KMS-11 (cell line): ENCODE data around the gene RRAGD.

Experiments
- H2AFZ ChIP-seq: fragments of 200-600 bp; sonication (generic); 2 replicates; pipeline ENCODE4 v1.6.1; 2016; ENCODE audit warnings: antibody characterized with exemption, mixed run types, low read depth
- H3K27ac ChIP-seq: fragments of 200-600 bp; sonication (generic); 2 replicates; pipeline ENCODE4 v1.6.1; 2016; ENCODE audit warnings: mild to moderate bottlenecking, mixed run types
- H3K27me3 ChIP-seq: fragments of 200-600 bp; sonication (generic); 2 replicates; pipeline ENCODE4 v1.6.1; 2017; ENCODE audit warnings: mild to moderate bottlenecking, low read depth, mixed run types, moderate library complexity; ENCODE audit not compliant: insufficient read depth
- H3K36me3 ChIP-seq: fragments of 200-600 bp; sonication (generic); 2 replicates; pipeline ENCODE4 v1.6.1; 2017; ENCODE audit warnings: mild to moderate bottlenecking, mixed run types; ENCODE audit not compliant: insufficient read depth
- H3K4me1 ChIP-seq: fragments of 200-600 bp; sonication (generic); 2 replicates; pipeline ENCODE4 v1.6.1; 2016; ENCODE audit warnings: mild to moderate bottlenecking, low read depth, mixed run types; ENCODE audit not compliant: poor library complexity, severe bottlenecking
- H3K4me2 ChIP-seq: fragments of 200-600 bp; sonication (generic); 2 replicates; pipeline ENCODE4 v1.7.0; 2016; ENCODE audit warnings: mild to moderate bottlenecking, mixed run types
- H3K4me3 ChIP-seq: fragments of 200-600 bp; sonication (generic); IDR thresholded peaks from 2 replicates; pipeline ENCODE4 v1.6.1; 2017; ENCODE audit warnings: low read depth, low read length, mixed read lengths; ENCODE audit not compliant: insufficient read depth
- H3K79me2 ChIP-seq: fragments of 200-600 bp; sonication (generic); 2 replicates; pipeline ENCODE4 v1.6.1; 2016; ENCODE audit warnings: low read depth, mixed run types; ENCODE audit not compliant: insufficient read depth
- H3K9ac ChIP-seq: fragments of 200-600 bp; sonication (generic); 2 replicates; pipeline ENCODE4 v1.6.1; 2016; ENCODE audit warnings: mild to moderate bottlenecking, mixed run types
- H4K20me1 ChIP-seq: fragments of 200-600 bp; sonication (generic); 2 replicates; pipeline ENCODE4 v1.6.1; 2016; ENCODE audit warnings: mild to moderate bottlenecking, mixed run types; ENCODE audit not compliant: insufficient read depth
- CTCF ChIP-seq: fragments of 200-600 bp; sonication (generic); conservative IDR thresholded peaks from 2 replicates; pipeline ENCODE4 v1.6.1; 2017; ENCODE audit warnings: low read depth, mild to moderate bottlenecking, antibody characterized with exemption, low read length, moderate library complexity, mixed read lengths

RRAGD gene

DNA sequence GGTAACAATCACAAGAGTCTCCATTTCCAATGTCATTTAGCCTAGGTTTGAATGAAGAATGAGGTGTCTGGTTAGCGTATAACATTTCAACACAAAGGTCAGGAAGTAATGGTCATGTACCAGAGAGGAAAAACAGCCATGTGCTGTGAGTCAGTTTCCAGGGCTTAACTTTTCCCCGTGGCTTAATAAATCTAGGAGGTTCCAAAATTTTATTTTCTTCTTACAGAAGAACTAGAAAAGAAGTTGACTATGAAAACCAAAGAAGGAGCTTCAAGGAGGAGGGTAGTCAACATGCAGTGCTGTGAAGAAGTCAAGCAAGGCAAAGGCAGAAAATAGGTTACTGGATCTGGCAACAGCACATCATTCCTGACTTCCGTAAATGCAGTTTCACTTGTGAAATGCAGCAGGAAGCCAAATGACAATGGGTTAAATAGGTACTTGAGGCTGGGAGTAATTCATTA is 88.5 kb downstream of the RRAGD start:
- Histone ChIP-seq H3K4me1 (no peaks in the 10 kb centered on the region), H4K20me1 (no peaks in the 10 kb centered on the region), H3K4me2 (no peak overlapping the region), H3K27me3 (no peaks in the 10 kb centered on the region), H3K9ac (no peak overlapping the region), H2AFZ (no peak overlapping the region), H3K4me3 (no peak overlapping the region), H3K27ac (no peak overlapping the region), H3K36me3 (no peaks in the 10 kb centered on the region; the same call in 1 of the 2 replicates), H3K79me2 (no peaks in the 10 kb centered on the region)
- no peak for TF ChIP-seq CTCF

DNA sequence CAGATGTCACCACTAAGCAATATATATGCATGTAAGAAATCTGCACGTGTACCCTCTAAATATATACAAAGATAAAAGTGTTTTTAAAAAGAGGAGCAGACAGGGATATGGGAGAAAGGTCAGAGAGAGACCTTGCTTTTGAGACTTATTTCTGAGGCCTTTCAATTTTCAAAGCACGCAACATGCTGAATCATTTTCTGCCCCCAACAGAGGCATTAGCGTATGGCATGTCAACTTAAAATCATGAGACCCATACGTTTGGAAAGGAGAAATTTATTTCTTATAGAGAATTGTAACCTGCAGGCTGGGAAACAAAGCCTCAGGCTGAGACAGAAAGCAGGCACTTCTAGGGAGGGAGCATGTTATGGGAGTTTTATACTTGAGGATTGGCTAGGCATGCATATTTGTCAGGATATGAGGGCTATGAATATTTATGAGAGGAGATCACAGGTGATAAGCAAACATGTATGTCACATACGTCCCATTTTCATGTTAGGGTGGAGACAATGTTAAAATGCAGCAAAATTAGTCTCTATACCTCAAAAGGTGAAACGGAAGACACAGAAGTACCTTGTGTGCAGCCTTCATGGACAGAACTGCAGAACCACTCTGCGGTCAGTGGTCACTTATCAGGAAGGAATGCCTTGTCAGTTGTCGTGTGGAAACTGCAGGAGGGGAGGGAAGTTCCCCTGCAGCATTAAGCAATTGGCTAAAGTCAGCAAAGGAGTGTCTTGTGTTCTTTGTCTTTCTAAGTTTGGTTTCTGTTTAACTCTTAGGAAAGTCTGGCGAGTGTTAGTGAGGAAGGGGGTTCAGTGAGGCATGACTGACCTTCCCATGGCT is 90.7 kb downstream of the RRAGD start:
- Histone ChIP-seq H3K36me3 (no peaks in the 10 kb centered on the region), H3K4me3 (no peak overlapping the region), H3K4me2 (no peak overlapping the region), H3K9ac (no peak overlapping the region), H2AFZ (no peak overlapping the region), H4K20me1 (no peaks in the 10 kb centered on the region), H3K4me1 (no peaks in the 10 kb centered on the region), H3K27me3 (no peaks in the 10 kb centered on the region), H3K79me2 (no peaks in the 10 kb centered on the region), H3K27ac (no peak overlapping the region)
- no peak for TF ChIP-seq CTCF

GRCh38 chr6:89320012-89320559 is 92.0 kb downstream of the RRAGD start:
- Histone ChIP-seq H3K9ac (no peak overlapping the region), H3K4me2 (no peak overlapping the region), H3K27me3 (no peaks in the 10 kb centered on the region), H3K4me3 (no peak overlapping the region), H2AFZ (no peak overlapping the region), H3K36me3 (no peaks in the 10 kb centered on the region), H3K4me1 (no peaks in the 10 kb centered on the region), H4K20me1 (no peaks in the 10 kb centered on the region), H3K27ac (no peak overlapping the region), H3K79me2 (no peaks in the 10 kb centered on the region)
- no peak for TF ChIP-seq CTCF

DNA sequence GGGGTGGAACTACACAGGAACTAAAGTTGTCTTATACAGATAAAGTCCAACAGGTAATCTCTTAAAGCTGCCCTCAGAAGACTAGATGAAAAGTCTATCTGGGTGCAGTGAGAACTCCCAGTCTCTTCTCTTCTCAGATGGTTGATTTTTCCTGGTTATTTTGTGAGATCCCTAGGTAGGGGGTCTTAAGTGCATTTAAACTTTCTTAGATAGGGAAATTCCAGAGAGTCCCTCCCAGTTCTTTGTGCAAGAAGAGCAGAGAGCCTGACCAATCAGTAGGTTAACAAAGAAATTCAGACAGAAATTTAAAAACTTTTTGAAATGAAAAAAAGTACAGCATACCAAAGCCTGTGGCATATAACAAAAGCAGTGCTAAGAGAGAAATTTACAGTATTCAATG is 95.0 kb downstream of the RRAGD start:
- H2AFZ ChIP-seq, result no peak overlapping the region
- H3K36me3 ChIP-seq, result no peaks in the 10 kb centered on the region
- no peaks in the 10 kb centered on the region for H3K4me1 ChIP-seq
- no peaks in the 10 kb centered on the region for H3K27me3 ChIP-seq
- no peak overlapping the region for H3K27ac ChIP-seq
- no peaks in the 10 kb centered on the region for H4K20me1 ChIP-seq
- H3K4me3 ChIP-seq, result no peak overlapping the region
- no peak overlapping the region for H3K4me2 ChIP-seq
- TF ChIP-seq CTCF, result no peak
- H3K9ac ChIP-seq, result no peak overlapping the region
- H3K79me2 ChIP-seq, result no peaks in the 10 kb centered on the region
